Muscle layer of colon (tissue), 2 donors: ENCODE measurements around the gene CDC42BPB.

Experiments
- H3K27ac ChIP-seq: one replicate; pipeline ENCODE4 v1.7.0; 2013; ENCODE audit warnings: low read depth, mild to moderate bottlenecking, low read length, moderate library complexity
- H3K27me3 ChIP-seq, 2 donors: one replicate each; pipeline ENCODE4 v1.7.0; 2013; ENCODE audit warnings: low read length in 2 of 2, mild to moderate bottlenecking in 2 of 2; ENCODE audit not compliant: insufficient read depth in 2 of 2, control insufficient read depth in 1 of 2
- H3K36me3 ChIP-seq: one replicate; pipeline ENCODE4 v1.7.0; 2013; ENCODE audit warnings: mild to moderate bottlenecking, low read length; ENCODE audit not compliant: insufficient read depth
- H3K4me1 ChIP-seq: one replicate; pipeline ENCODE4 v1.7.0; 2013; ENCODE audit warnings: mild to moderate bottlenecking, low read length; ENCODE audit not compliant: insufficient read depth
- H3K4me3 ChIP-seq, 2 donors: one replicate each; pipeline ENCODE4 v1.7.0; 2013; ENCODE audit warnings: low read length in 2 of 2, low read depth in 1 of 2, mild to moderate bottlenecking in 1 of 2, moderate library complexity in 1 of 2
- H3K9ac ChIP-seq: one replicate; pipeline ENCODE4 v1.7.0; 2013; ENCODE audit warnings: low read length
- H3K9me3 ChIP-seq: one replicate; pipeline ENCODE4 v1.7.0; 2013; ENCODE audit warnings: mild to moderate bottlenecking, low read length
- donor health status: abdominal sarcoma.
- donor health status: Adenocarcinoma of cecum.

Gene CDC42BPB

DNA sequence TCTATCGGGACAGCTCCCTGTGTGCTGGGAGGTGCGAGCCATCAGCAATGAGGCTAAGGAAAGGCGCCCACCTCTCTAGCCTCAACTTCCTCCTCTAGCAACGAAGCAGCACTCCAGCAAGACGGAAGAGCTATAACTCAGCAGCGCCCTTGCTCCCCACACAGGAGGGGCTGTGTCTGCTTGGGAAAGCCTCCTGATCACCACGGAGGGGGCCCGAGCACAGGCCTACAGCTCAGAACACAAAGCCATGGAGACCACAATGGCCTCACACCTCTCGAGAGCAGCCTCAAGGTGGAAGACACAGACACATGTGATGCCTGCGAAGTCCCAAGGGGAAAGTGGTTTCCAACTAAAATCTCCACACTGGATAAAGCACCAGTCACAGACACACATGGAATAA lies 60.4 kb downstream of the CDC42BPB start:
- Histone ChIP-seq H3K27me3 (no peaks in the 10 kb centered on the region), H3K27ac (no peak overlapping the region), H3K36me3 (peaks cover 50% of the 10 kb centered on the region), H3K4me1 (no peaks in the 10 kb centered on the region), H3K4me3 (no peak overlapping the region), H3K9ac (no peak overlapping the region), H3K9me3 (no peaks in the 10 kb centered on the region)

DNA sequence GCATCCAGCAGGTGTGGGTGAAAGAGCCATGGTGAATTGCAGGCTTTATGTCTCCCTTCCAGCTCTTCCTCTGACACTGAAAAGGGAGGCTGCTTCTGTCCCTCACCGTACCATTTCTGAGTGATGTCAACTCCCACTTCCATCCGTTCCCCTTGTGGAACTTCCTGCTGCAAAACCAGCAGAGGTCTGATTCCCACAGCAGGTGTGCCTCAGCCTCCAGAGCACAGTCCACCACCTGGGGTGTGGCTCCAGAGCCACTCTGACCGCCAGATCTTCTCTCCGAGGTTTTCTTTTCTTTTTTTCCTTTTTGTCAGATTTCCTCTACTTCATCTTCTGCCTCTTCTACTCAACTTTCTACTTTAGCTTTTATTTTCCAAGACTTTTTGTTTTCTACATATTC lies 62.7 kb downstream of the CDC42BPB start:
- H3K27ac ChIP-seq = no peak overlapping the region

DNA sequence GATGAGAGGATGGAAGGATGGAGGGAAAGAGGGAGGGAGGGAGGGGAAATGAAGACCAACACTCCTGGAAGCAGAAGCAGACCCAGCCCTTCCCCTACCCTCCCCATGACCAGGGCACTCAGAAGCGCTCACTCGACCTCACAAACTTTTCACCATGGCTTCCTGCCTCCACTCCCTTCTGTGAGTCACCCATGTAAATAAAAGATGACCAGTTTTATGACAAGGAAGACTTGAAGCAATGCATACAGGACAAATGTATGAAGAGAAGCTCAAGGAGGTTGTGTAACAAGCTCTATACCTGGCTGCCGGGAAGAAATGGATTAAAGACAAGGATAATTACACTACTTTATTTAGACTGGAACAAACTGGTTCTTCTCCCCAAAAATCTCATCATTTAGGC lies 63.8 kb downstream of the CDC42BPB start:
- H3K9ac ChIP-seq = no peak overlapping the region
- H3K27ac ChIP-seq = no peak overlapping the region
- peaks cover 39% of the 10 kb centered on the region for H3K36me3 ChIP-seq
- H3K9me3 ChIP-seq = peaks cover 1% of the 10 kb centered on the region
- no peak overlapping the region for H3K4me3 ChIP-seq
- no peaks in the 10 kb centered on the region for H3K27me3 ChIP-seq
- no peaks in the 10 kb centered on the region for H3K4me1 ChIP-seq

More for the DNA sequence above, 62.7 kb downstream of the CDC42BPB start:
- H3K36me3 ChIP-seq = peaks cover 38% of the 10 kb centered on the region
- H3K9me3 ChIP-seq = no peaks in the 10 kb centered on the region
- H3K27me3 ChIP-seq = no peaks in the 10 kb centered on the region
- H3K9ac ChIP-seq = no peak overlapping the region
- no peak overlapping the region for H3K4me3 ChIP-seq
- no peaks in the 10 kb centered on the region for H3K4me1 ChIP-seq

DNA sequence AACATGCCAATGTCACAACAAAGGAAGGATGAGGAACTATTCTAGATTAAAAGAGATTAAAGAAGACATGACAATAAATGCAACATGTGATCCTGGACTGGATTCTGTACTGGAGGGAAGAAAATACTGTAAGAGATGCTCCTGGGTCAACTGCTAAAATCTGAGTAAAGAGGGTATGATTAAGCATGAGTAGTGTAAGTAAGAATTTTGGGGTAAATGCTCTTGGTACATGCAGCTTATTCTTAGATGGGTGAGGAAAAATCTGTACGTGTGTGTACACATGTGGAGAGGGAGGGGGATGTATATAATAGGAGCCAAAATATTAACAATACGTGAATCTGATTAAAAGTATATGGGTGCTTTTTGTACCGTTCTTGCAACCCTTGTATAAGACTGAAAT lies 66.0 kb downstream of the CDC42BPB start:
- H3K4me3 ChIP-seq = no peak overlapping the region
- no peaks in the 10 kb centered on the region for H3K4me1 ChIP-seq
- H3K36me3 ChIP-seq = peaks cover 45% of the 10 kb centered on the region
- H3K27me3 ChIP-seq = no peaks in the 10 kb centered on the region
- H3K27ac ChIP-seq = no peak overlapping the region
- no peak overlapping the region for H3K9ac ChIP-seq
- H3K9me3 ChIP-seq = peaks cover 15% of the 10 kb centered on the region

- Histone ChIP-seq H3K4me3 (no peak overlapping the region), H3K9ac (no peak overlapping the region), H3K36me3 (peaks cover 69% of the 10 kb centered on the region), H3K27me3 (no peaks in the 10 kb centered on the region), H3K9me3 (peaks cover 15% of the 10 kb centered on the region), H3K4me1 (no peaks in the 10 kb centered on the region), H3K27ac (no peak overlapping the region)
Observed at GRCh38 chr14:102988054-102988453, 69.3 kb downstream of the CDC42BPB start.

- H3K36me3 ChIP-seq = peaks cover 65% of the 10 kb centered on the region
- H3K9ac ChIP-seq = no peak overlapping the region
- no peak overlapping the region for H3K27ac ChIP-seq
- H3K27me3 ChIP-seq = no peaks in the 10 kb centered on the region
- no peak overlapping the region for H3K4me3 ChIP-seq
- no peaks in the 10 kb centered on the region for H3K4me1 ChIP-seq
- peaks cover 15% of the 10 kb centered on the region for H3K9me3 ChIP-seq
Observed at GRCh38 chr14:102986810-102987579, 70.4 kb downstream of the CDC42BPB start.

DNA sequence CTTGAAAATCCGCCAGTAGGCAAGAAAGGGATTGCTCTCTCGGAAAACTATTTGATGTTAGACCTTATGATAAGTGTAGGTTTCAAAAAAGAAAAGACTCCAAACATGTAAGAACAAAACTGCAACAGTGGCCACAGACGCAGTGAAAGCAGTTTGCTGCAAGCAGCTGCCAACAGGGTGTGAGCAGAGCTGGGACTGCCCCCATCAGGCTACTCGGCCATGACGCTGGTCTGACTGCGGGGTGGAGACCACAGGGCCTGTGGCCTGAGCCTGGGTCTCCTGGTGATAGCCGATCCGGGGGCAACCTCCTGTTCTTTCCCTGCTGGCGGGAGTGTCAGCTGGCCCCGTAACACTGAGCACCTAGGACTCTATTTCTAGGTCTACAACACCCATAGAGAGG lies 71.7 kb downstream of the CDC42BPB start:
- Histone ChIP-seq H3K4me3 (no peak overlapping the region), H3K27ac (no peak overlapping the region), H3K4me1 (no peaks in the 10 kb centered on the region), H3K9ac (no peak overlapping the region), H3K9me3 (peaks cover 15% of the 10 kb centered on the region), H3K36me3 (peaks cover 70% of the 10 kb centered on the region), H3K27me3 (no peaks in the 10 kb centered on the region)

GRCh38 chr14:102984336-102985102 lies 72.8 kb downstream of the CDC42BPB start:
- Histone ChIP-seq H3K9ac (no peak overlapping the region), H3K4me3 (no peak overlapping the region), H3K9me3 (peaks cover 15% of the 10 kb centered on the region), H3K27me3 (no peaks in the 10 kb centered on the region), H3K27ac (no peak overlapping the region), H3K4me1 (no peaks in the 10 kb centered on the region), H3K36me3 (peaks cover 80% of the 10 kb centered on the region)

DNA sequence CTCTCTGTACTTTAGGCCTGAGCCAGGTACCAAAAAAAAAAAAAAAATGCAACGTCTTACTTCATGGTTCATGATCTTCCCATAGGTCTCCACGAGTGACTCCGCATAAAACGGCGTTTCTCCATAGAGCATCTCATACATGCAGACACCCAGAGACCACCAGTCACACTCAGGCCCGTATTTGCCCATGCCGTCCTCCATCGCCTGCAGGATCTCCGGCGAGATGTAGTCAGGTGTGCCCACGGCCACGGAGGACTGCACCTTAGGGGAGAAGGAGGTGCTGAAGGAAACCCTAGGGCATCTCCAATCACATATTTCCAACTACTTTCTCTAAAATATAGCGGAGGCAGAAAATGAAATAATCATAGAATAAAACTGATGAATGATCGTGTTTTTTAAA lies 73.9 kb downstream of the CDC42BPB start:
- H3K27me3 ChIP-seq = no peaks in the 10 kb centered on the region
- H3K36me3 ChIP-seq = peaks cover 80% of the 10 kb centered on the region
- no peak overlapping the region for H3K4me3 ChIP-seq
- peaks cover 13% of the 10 kb centered on the region for H3K9me3 ChIP-seq
- no peaks in the 10 kb centered on the region for H3K4me1 ChIP-seq
- no peak overlapping the region for H3K9ac ChIP-seq
- H3K27ac ChIP-seq = no peak overlapping the region

DNA sequence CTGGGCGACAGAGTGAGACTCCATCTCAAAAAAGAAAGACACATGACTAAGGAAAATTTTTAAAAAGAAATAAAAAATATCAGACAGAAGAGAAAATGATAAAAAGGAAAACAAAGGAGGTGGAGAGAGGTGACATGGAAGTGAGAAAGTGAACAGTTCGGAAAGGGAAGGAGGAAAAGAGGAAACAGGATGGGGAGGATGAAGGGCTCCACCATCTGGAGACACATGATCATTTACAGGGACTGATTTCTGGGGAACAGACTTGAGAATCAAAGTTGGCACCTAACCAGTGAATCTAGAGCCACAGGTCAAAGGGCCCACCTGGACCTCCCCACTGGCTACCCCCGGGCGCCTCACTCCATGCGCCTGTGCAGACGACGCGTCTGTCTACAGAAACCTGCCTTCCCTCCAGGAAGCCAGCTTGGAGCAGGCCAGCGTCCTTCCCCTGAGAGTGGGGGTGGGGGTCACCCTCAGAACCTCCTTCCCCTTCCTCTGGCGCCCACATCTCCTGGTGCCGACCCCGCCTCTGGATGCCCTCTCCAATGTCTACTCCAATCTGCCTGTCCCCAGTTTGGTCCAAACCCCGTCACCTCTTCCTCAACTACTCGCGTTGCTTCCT lies 74.4 kb downstream of the CDC42BPB start:
- Histone ChIP-seq H3K27ac (no peak overlapping the region), H3K27me3 (no peaks in the 10 kb centered on the region), H3K36me3 (peaks cover 80% of the 10 kb centered on the region), H3K9me3 (peaks cover 9% of the 10 kb centered on the region), H3K4me3 (no peak overlapping the region), H3K9ac (no peak overlapping the region), H3K4me1 (no peaks in the 10 kb centered on the region)

- Histone ChIP-seq H3K27me3 (no peaks in the 10 kb centered on the region), H3K4me3 (no peak overlapping the region), H3K4me1 (no peaks in the 10 kb centered on the region), H3K36me3 (peaks cover 79% of the 10 kb centered on the region), H3K27ac (no peak overlapping the region), H3K9me3 (no peaks in the 10 kb centered on the region), H3K9ac (no peak overlapping the region)
Observed at GRCh38 chr14:102980409-102980810, 76.9 kb downstream of the CDC42BPB start.
